ENCODE results near the gene TUBAL3.

Gene TUBAL3

DNA sequence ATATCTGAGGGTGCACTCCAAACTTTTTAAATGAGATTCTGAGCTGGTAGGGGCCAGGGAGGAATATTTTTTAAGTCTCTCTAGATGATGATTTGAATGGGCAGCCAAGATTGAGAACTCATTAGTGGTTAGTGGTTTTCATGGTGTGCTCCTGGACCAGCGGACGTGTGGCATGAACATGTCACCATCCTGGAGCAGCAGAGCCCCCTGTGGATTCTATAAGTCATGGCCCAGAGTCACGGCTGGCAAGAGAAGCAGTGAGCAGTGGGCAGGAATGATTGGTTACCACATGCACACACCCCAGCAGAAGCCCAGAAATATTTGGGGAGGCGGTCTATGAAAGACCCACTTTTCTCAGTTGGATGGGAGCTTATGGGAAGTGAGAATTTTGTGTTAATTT, 61.1 kb downstream of the TUBAL3 start:
- H3K36me3 ChIP-seq (ENCODE audit: control insufficient read depth, insufficient read depth, low read length) = no peaks in the 10 kb centered on the region
- H3K4me1 ChIP-seq (ENCODE audit: control insufficient read depth, insufficient read depth, low read length) = no peaks in the 10 kb centered on the region
- H3K27ac ChIP-seq (ENCODE audit: low read depth, low read length) = no peak overlapping the region
- H3K4me3 ChIP-seq (ENCODE audit: low read length) = no peak overlapping the region
- H3K27me3 ChIP-seq (ENCODE audit: control insufficient read depth, insufficient read depth, low read length) = no peaks in the 10 kb centered on the region
- no peak overlapping the region for H3K9ac ChIP-seq (ENCODE audit: low read length)

Data from rectal smooth muscle tissue (tissue), 1 donor.